Gastroesophageal sphincter (tissue), 3 donors: ENCODE data around the gene H1-8.

ENCODE experiments used
- CTCF ChIP-seq, 4 experiments: fragments of 200-600 bp in 2 of 4; fragments of 450-650 bp in 2 of 4; sonication (generic) in 1 of 4; IDR thresholded peaks; one replicate each; pipeline ENCODE4 v1.5.1; 2017 to 2019; ENCODE audit warnings: antibody characterized with exemption in 4 of 4, mild to moderate bottlenecking in 2 of 4, moderate library complexity in 2 of 4
- EP300 ChIP-seq: sonication (generic); formaldehyde crosslinking; IDR thresholded peaks from one replicate; pipeline ENCODE4 v1.6.1; 2017; ENCODE audit warnings: antibody characterized with exemption, mild to moderate bottlenecking
- POLR2A ChIP-seq, 2 donors: fragments of 450-650 bp; IDR thresholded peaks; one replicate each; pipeline ENCODE4 v1.6.1; 2017; ENCODE audit warnings: antibody characterized with exemption in 2 of 2, mild to moderate bottlenecking in 2 of 2, moderate library complexity in 1 of 2
- POLR2AphosphoS5 ChIP-seq: sonication (generic); formaldehyde crosslinking; IDR thresholded peaks from one replicate; pipeline ENCODE4 v1.6.1; 2017; ENCODE audit warnings: antibody characterized with exemption

- TF ChIP-seq CTCF (IDR thresholded peaks at IDR 0.05) (no peak), POLR2AphosphoS5 (no peak), POLR2A (IDR thresholded peaks at IDR 0.05) (no peak), EP300 (no peak)
Measured at GRCh38 chr3:129567176-129567705, 24.3 kb downstream of the H1-8 start.
